Right hindlimb (tissue), 1 donor: Measurements from ENCODE around the gene CAMK1G.
A peak's percentile ranks its signal among the peaks of the same experiment; 100 is the strongest.

ENCODE experiments used
- DNase-seq: peaks from one replicate; pipeline ENCODE4 v3.0.0-alpha.2; 2018

The CAMK1G gene

GRCh38 chr1:209565759-209566678 lies 17.5 kb upstream of the CAMK1G start:
- peak; percentile 71 for DNase-seq

DNA sequence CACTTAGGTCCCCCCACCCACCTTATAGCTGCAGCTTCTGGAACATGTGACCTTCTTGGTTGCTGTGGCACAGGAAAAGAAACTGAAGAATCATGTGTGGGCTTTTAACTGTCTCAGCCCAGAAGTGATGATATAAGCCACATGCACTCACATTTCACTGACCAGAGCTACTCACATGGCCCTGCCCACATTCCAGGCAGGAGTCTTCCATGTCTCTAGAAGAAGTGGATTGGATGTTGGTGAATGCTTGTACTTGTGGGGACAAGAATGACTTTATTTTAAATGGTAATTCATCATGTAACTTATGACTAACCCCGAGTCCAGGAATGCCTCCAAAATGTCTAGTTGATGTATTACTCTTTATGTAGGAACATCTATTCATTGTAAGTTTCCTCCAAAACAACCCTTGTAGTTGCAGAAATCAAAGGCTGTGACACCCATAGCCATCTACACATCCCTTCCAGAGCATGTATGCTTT lies 15.8 kb upstream of the CAMK1G start:
- no peak for DNase-seq

DNA sequence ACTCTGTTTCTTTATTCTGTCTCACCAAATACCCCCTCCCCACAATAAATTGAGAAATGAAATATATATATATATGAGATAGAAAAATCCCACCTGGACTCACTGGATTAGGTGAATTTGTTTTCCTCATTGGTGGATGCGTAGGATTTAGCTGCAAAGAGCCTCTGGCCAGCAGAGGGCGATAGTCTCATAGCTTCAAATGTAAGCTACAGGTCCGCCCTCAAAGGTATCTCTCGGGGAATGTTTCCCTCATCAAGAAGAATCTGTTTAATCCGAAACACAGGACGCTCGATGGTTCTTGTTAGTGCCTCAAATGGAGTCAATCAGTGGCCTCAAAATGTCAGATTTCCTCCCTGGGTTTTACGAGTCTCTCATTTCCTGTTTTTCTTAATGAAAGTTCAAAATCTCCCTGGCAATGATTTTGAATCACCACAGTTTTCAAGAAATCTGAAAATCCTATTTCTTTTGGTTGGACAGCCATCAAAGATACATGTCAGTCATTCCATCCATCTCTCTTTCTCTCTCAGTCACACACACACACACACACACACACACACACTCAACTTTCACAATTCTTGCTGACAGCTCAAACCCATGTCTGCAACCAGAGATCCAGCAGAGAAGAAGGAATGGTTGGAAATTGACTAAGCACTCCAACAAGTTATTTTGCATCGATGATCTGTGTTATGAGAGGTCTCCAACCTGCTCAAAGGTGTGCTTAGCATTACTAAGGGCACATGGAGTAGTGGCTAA lies 13.9 kb upstream of the CAMK1G start:
- DNase-seq: peak; percentile 65

- no peak for DNase-seq
Measured at GRCh38 chr1:209570743-209571142, 12.8 kb upstream of the CAMK1G start.

GRCh38 chr1:209576392-209577197 lies 6.9 kb upstream of the CAMK1G start:
- DNase-seq: peak; percentile 80

DNA sequence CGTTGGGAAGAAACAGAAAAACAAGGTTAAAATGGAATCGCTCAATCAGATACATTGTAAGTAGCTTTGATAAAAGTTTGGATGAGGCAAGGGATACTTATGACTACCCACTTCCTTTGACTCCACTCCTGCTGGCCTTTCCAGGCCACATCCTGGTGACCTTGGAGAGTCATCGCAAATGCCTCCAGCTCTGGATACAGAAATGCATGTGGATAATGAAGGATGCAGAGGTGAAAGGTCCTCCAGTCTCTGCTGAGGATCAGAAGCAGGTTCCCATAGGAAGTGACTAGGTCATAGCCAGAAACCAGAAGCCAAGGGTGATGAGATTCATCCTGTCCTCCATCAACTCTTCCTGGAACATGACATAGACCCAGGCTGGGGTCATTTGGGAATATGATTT lies 6.2 kb upstream of the CAMK1G start:
- DNase-seq: no peak

DNA sequence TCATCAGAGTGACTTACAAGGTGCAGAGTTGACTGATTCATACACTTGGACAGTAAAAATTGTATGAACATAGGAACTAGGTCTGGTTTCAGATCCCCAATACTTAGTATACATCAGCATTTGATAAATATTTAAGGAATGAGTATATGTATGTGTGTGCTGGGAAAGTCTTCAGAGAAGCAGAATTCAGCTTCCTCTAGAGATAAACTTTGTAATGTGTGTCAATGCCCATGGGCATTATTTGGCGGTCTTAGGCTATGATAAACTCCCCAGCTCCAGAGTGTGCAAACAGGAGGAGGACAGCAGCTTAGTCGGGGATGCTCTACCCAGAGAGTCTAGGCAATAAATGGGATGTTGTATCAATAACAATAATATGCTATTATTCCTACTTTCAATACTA lies 2.9 kb upstream of the CAMK1G start:
- DNase-seq: no peak

GRCh38 chr1:209584231-209584672 lies 738 bp downstream of the CAMK1G start:
- DNase-seq: no peak

DNA sequence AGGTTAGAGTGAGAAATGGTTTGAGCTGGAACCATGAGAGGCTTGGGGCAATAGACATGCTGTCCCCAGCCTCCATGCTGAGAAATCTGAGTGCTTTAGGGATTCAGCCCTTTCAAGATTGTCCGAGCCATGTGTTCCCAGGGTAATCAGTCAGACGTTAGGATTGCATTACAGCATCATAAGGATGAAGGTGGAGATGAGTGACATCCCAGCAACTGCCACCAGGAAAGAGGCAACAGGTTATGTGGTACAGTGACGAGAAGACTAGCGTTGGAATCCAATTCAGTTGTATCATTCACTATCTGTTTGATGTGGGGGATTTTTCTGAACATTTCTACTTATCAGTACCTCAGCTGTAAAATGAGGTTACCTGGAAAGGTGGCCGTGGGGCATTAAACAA lies 1.7 kb downstream of the CAMK1G start:
- no peak for DNase-seq

GRCh38 chr1:209585672-209586071 lies 2.2 kb downstream of the CAMK1G start:
- peak; percentile 83 for DNase-seq

DNA sequence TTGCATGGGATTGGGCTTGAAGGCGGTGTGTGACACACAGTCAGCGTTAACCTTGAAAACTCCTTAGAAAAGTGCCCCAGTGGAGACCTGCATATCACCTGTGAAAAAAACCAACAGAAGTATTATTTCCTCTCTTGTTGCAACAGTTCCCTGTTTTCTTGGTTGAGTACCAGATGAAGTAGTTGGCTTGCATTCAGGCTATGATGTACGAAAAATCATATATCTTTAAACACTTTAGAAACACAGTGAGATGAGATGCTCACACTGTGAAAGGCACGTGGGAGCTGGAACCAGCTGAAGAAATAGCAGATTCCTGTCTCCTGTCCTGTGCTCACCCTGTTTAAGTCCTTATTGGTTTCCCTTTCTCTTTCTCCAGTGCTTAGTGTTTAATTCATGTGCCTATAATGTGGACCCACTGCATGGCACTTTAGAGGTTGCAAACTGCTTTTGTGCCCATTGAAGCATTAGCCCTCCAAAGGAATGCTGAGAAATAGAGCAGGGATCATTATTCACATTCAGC lies 2.8 kb downstream of the CAMK1G start:
- DNase-seq: no peak

DNA sequence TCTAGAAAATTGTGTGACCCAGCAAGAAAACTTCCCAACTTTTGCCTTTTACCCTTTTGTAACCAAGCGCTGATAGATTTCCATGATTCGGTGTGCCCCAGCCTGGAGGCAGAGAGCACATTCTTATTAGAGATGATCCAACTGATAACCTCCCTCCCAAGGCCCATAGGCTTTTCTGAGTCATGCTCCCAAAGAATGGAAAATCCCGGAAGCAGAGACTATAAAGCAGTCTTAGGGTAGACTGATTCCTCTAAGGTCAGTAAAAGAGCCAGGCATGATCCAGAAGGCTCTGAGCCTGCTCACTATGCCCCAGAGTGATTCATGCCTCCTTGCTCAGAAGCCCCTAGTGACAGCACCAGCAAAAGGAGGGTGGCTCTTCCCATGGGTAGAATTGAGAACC lies 4.3 kb downstream of the CAMK1G start:
- no peak for DNase-seq

GRCh38 chr1:209589440-209589839 lies 5.9 kb downstream of the CAMK1G start:
- DNase-seq: no peak

DNA sequence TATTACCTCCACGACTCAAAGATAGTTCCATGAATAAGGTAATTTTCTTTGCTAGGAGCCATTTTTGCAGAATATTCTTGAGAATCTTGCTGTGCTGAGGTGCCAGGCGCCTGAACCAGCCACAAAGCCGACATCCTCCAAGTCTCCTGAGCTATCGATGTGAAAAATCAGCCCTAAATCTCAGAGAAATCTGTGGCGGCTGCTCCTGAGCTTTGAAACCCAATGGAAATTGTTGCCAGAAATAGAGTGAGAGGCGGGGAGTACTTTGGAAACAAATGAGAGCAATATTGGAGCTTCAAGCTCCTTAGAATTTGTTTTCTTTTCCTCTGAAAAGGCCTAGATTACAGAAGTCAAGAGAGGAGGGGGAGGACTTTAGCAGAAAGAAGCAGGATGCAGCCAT lies 6.3 kb downstream of the CAMK1G start:
- no peak for DNase-seq

DNA sequence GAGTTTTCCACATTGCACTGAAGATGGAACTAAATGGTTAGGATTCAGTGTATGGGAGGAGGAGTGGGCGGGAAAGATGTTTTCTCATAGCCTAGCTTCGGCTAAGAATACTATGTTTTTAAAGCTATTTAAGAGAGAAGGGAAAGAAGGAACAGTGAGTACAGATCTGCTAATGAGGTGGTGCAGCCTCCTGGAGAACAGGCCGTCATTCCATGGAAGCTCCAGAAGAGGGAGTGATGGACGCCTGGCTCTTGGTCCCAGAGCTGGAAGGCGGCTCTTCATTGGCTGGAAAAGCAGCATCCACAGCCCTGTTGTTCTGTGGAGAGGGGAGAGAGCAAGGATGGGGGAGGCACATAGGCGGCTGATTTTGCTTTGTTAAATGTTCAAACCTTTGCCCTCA lies 6.9 kb downstream of the CAMK1G start:
- DNase-seq: no peak

GRCh38 chr1:209593747-209594146 lies 10.2 kb downstream of the CAMK1G start:
- DNase-seq: no peak

GRCh38 chr1:209594440-209594839 lies 10.9 kb downstream of the CAMK1G start:
- no peak for DNase-seq

GRCh38 chr1:209595028-209595427 lies 11.5 kb downstream of the CAMK1G start:
- no peak for DNase-seq

- DNase-seq: no peak
Measured at GRCh38 chr1:209595599-209596285, 12.2 kb downstream of the CAMK1G start.

DNA sequence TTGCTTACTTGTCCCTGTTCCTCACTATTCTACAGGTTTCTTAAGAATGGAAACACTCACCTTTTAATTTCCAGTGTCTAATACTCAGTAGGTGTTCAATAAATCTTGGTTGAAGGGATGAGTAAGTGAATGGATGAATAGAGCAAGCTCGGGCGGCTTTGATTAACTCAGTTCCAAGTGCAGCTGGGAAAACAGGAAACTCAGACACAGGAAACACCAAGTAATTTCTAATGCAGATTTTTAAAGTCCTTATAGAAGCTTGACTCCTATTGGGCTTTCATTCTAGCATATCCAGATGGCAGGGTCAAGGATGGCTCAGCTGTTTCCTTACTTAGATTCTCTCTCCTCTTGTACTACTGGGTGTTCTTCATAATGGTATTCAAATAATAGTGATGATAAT lies 14.0 kb downstream of the CAMK1G start:
- DNase-seq: no peak

DNA sequence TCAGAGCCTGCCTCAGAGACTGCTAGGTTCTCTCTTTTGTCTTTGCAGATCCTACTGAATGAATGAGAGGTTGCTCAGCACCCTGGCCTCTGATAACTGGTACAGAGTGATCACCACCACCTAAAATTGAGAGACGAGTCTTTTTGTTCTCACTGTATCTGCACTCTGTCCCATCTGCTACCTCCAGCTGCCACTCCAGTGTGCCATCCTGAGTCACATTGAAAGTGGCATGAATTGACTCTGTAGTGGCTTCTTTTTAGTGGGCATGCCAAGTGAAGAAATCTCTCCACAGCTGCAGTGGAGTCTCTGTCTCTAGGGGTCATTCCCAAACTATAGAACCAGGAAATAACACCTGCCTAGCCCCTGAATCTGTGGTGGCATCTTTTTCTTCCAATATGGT lies 14.7 kb downstream of the CAMK1G start:
- DNase-seq: no peak

GRCh38 chr1:209600541-209600940 lies 17.0 kb downstream of the CAMK1G start:
- DNase-seq: no peak
